ENCODE measurements around the gene BLTP3A. TPM values are rescaled to one million over a fixed set of nuclear protein-coding genes. Genes with fewer than 3 reads are reported as not detected.
A peak's percentile ranks its signal among the peaks of the same experiment; 100 is the strongest.

The BLTP3A gene
- total and polyA plus RNA-seq, 2 of the 13 experiments (the other 11 are each of a cell fraction or from before 2014, with no cell fraction given), result 22.1 to 24.0 TPM

GRCh38 chr6:34792605-34793500 is 970 bp downstream of the BLTP3A start (continued):
- TF ChIP-seq ZNF629 (CRISPR knock-in tag; conservative IDR thresholded peaks at IDR 0.05) (no peak), ZNF354B (CRISPR knock-in tag; IDR thresholded peaks at IDR 0.05) (no peak), MAX (IDR thresholded peaks at IDR 0.05) (no peak), ZNF253 (CRISPR knock-in tag; IDR thresholded peaks at IDR 0.05; ENCODE audit: borderline replicate concordance) (no peak), PHF21A (CRISPR knock-in tag; IDR thresholded peaks at IDR 0.05) (no peak), SMAD1 (CRISPR knock-in tag; IDR thresholded peaks at IDR 0.05; ENCODE audit: borderline replicate concordance, low read depth) (no peak)

GRCh38 chr6:34793877-34794276 is 2.0 kb downstream of the BLTP3A start:
- no peak for FAIRE-seq
- Histone ChIP-seq H3K4me3 (replicated peaks in 1 of 3; ENCODE audit: insufficient read depth in 1 of 3, low read depth in 2 of 3, low read length in 3 of 3) (peak overlapping the region in 2 of 3 experiments; percentile 88 to 100; a peak in 3 of 6 replicates), H3K79me2 (ENCODE audit: insufficient read depth, low read length) (peaks cover 65% of the 10 kb centered on the region), H3K9ac (ENCODE audit: insufficient read depth, low read depth, low read length) (peak overlapping the region; percentile 99; the same call in 1 of the 2 replicates), H4K20me1 (ENCODE audit: insufficient read depth, low read length) (peaks cover 6% of the 10 kb centered on the region), H3K27ac (ENCODE audit: extremely low read length, insufficient read depth, low read length) (no peak overlapping the region), H3K4me1 (ENCODE audit: insufficient read depth, low read length) (peaks cover 69% of the 10 kb centered on the region), H3K27me3 (ENCODE audit: control insufficient read depth in 1 of 2, insufficient read depth in 2 of 2, low read length in 2 of 2) (no peaks in the 10 kb centered on the region; a peak in 1 of 5 replicates), H3K36me3 (replicated peaks in 1 of 2; ENCODE audit: control insufficient read depth in 1 of 2, insufficient read depth in 2 of 2, low read length in 2 of 2) (0 out of 5 replicates have a peak, but pooled peaks cover 0 to 4% of the 10 kb centered on the region in 2 experiments), H2AFZ (ENCODE audit: low read length) (no peak overlapping the region), H3K4me2 (ENCODE audit: low read depth, low read length) (peak overlapping the region; percentile 96), H3K9me3 (ENCODE audit: low read length) (no peaks in the 10 kb centered on the region)
- ATAC-seq, result no peak
- WGBS (ENCODE audit: low lambda C conversion rate), result 97% methylated on average over 6 of the region's 6 CpGs
- ChIA-PET POLR2A (interaction anchor here (3.4 kb wide), 1 partner anchor 37 kb away, joined by 38 read pairs; the partner anchor contains the start of gene SNRPC), CTCF (ENCODE audit: low intra/inter-chr PET ratio, low total read pairs) (no interaction called here)
- peak; percentile 90 for TF ChIP-seq ZNF770 (CRISPR knock-in tag; IDR thresholded peaks at IDR 0.05)
- no peak for TF ChIP-seq EHMT2 (IDR thresholded peaks at IDR 0.05; ENCODE audit: borderline replicate concordance, low read depth, low read length)
- BruUV-seq (replicated peaks), result no TSS peak
- intact Hi-C loops (cut with micrococcal nuclease; ENCODE audit: unreplicated experiment), result loop anchor here (5.0 kb wide), 3 partner anchors 37 to 137 kb away; partner anchors contain the start of genes ANKS1A, SNRPC and TAF11
- in situ Hi-C loops (cut with HindIII; ENCODE audit: extremely low pct_ligation_motif_present, low pct_unique_long_range_greater_than_20kb), result no loop called here
- DNase-seq (ENCODE audit: low spot score), result no peak

Measured in HepG2 (cell line).